ENCODE measurements around the gene SLC47A2. TPM values are rescaled to one million over a fixed set of nuclear protein-coding genes. Genes with fewer than 3 reads are reported as not detected.

Gene SLC47A2
- total and polyA plus RNA-seq, 2 donors from 2014 or later = 46.3 to 61.5 TPM

GRCh38 chr17:19723964-19724363 lies 7.6 kb upstream of the SLC47A2 start:
- no peak overlapping the region for H3K9ac ChIP-seq (ENCODE audit: low read length in 3 of 3)
- no peaks in the 10 kb centered on the region for H3K36me3 ChIP-seq (ENCODE audit: control insufficient read depth in 2 of 3, insufficient read depth in 3 of 3, low read length in 3 of 3)
- H3K4me3 ChIP-seq (ENCODE audit: low read length in 3 of 3) = peak overlapping the region in 1 of 3 donors; percentile 25
- peaks cover 0 to 46% (median 43%) of the 10 kb centered on the region in 3 donors for H3K4me1 ChIP-seq (ENCODE audit: control insufficient read depth in 2 of 3, insufficient read depth in 2 of 3, low read depth in 1 of 3, low read length in 3 of 3)
- peak overlapping the region in 1 of 2 donors; percentile 26 for H3K27ac ChIP-seq (ENCODE audit: low read depth in 2 of 2, low read length in 2 of 2)
- H3K27me3 ChIP-seq (ENCODE audit: control insufficient read depth, insufficient read depth, low read length) = no peaks in the 10 kb centered on the region
- H3K9me3 ChIP-seq (ENCODE audit: control insufficient read depth in 2 of 3, insufficient read depth in 1 of 3, low read length in 3 of 3) = no peaks in the 10 kb centered on the region
- FAIRE-seq (no peak), DNase-seq (peak in 1 of 5 donors; percentile 51)
- intact Hi-C loops (cut with DNase I) = no loop called here
- TF ChIP-seq CTCF (IDR thresholded peaks at IDR 0.05; ENCODE audit: borderline replicate concordance, extremely low read depth, insufficient read depth) = no peak

- H3K4me1 ChIP-seq (ENCODE audit: control insufficient read depth in 2 of 3, insufficient read depth in 2 of 3, low read depth in 1 of 3, low read length in 3 of 3) = peaks cover 0 to 47% (median 37%) of the 10 kb centered on the region in 3 donors
- DNase-seq (peak; percentile 71 to 89 (median 76)), FAIRE-seq (no peak)
- H3K4me3 ChIP-seq (ENCODE audit: low read length in 3 of 3) = no peak overlapping the region
- no peaks in the 10 kb centered on the region for H3K9me3 ChIP-seq (ENCODE audit: control insufficient read depth in 2 of 3, insufficient read depth in 1 of 3, low read length in 3 of 3)
- no peak overlapping the region for H3K9ac ChIP-seq (ENCODE audit: low read length in 3 of 3)
- intact Hi-C loops (cut with DNase I) = no loop called here
- no peaks in the 10 kb centered on the region for H3K27me3 ChIP-seq (ENCODE audit: control insufficient read depth, insufficient read depth, low read length)
- no peak for TF ChIP-seq CTCF (IDR thresholded peaks at IDR 0.05; ENCODE audit: borderline replicate concordance, extremely low read depth, insufficient read depth)
- no peaks in the 10 kb centered on the region for H3K36me3 ChIP-seq (ENCODE audit: control insufficient read depth in 2 of 3, insufficient read depth in 3 of 3, low read length in 3 of 3)
- H3K27ac ChIP-seq (ENCODE audit: low read depth in 2 of 2, low read length in 2 of 2) = peak overlapping the region; percentile 72 to 83
These were observed 4.4 kb upstream of the SLC47A2 start for GRCh38 chr17:19720631-19721426.

GRCh38 chr17:19720210-19720475 lies 3.8 kb upstream of the SLC47A2 start:
- Histone ChIP-seq H3K4me1 (ENCODE audit: control insufficient read depth in 2 of 3, insufficient read depth in 2 of 3, low read depth in 1 of 3, low read length in 3 of 3) (peaks cover 0 to 48% (median 37%) of the 10 kb centered on the region in 3 donors), H3K27ac (ENCODE audit: low read depth in 2 of 2, low read length in 2 of 2) (peak overlapping the region; percentile 72 to 73), H3K4me3 (ENCODE audit: low read length in 3 of 3) (no peak overlapping the region), H3K36me3 (ENCODE audit: control insufficient read depth in 2 of 3, insufficient read depth in 3 of 3, low read length in 3 of 3) (no peaks in the 10 kb centered on the region), H3K27me3 (ENCODE audit: control insufficient read depth, insufficient read depth, low read length) (no peaks in the 10 kb centered on the region), H3K9ac (ENCODE audit: low read length in 3 of 3) (no peak overlapping the region), H3K9me3 (ENCODE audit: control insufficient read depth in 2 of 3, insufficient read depth in 1 of 3, low read length in 3 of 3) (no peaks in the 10 kb centered on the region)
- TF ChIP-seq CTCF (IDR thresholded peaks at IDR 0.05; ENCODE audit: borderline replicate concordance, extremely low read depth, insufficient read depth) = no peak
- intact Hi-C loops (cut with DNase I) = no loop called here
- DNase-seq (peak in 1 of 5 donors; percentile 39), FAIRE-seq (no peak)
